C4-2B (cell line): ENCODE measurements around the gene RNF144A.

Experiments used
- ZFX ChIP-seq: fragments of 450-650 bp; IDR thresholded peaks from 2 replicates; pipeline ENCODE4 v1.6.1; 2017
- TF ChIP-seq, protein P1 (sequence below): fragments of 450-650 bp; conservative IDR thresholded peaks from 2 replicates; pipeline ENCODE4 v1.5.1; 2017; ENCODE audit warnings: mild to moderate bottlenecking

DNA sequence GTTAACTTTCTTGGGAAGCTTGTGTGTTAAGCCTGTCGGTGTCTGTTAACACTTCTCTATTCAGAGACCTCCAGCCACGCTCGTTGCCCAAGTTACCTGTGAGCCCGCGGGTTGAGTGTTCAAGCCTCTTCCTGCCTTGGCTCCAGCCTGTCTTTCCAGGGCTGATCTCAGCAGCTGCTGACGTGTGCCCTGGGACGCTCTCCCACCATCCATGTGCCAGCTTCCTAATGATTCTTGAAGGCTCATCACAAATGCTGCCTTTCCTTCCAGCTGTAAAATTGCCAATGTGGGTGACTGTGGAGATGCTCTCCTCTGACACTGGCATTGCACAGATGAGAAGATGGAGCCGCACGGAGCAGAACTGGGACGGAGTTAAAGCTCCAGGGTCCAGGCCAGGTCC is 6.1 kb downstream of the RNF144A start:
- TF ChIP-seq, protein P1, sequence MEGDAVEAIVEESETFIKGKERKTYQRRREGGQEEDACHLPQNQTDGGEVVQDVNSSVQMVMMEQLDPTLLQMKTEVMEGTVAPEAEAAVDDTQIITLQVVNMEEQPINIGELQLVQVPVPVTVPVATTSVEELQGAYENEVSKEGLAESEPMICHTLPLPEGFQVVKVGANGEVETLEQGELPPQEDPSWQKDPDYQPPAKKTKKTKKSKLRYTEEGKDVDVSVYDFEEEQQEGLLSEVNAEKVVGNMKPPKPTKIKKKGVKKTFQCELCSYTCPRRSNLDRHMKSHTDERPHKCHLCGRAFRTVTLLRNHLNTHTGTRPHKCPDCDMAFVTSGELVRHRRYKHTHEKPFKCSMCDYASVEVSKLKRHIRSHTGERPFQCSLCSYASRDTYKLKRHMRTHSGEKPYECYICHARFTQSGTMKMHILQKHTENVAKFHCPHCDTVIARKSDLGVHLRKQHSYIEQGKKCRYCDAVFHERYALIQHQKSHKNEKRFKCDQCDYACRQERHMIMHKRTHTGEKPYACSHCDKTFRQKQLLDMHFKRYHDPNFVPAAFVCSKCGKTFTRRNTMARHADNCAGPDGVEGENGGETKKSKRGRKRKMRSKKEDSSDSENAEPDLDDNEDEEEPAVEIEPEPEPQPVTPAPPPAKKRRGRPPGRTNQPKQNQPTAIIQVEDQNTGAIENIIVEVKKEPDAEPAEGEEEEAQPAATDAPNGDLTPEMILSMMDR = no peak
- no peak for TF ChIP-seq ZFX
